A549 (cell line): ENCODE data around the gene GSTM5. TPM values are rescaled to one million over a fixed set of nuclear protein-coding genes. Genes with fewer than 3 reads are reported as not detected.
A peak's percentile ranks its signal among the peaks of the same experiment; 100 is the strongest.

ENCODE experiments used
- ATAC-seq, 2 experiments: fragments of 200-7000 bp in 1 of 2; fragments of >200 bp in 1 of 2; cut with Nextera tagmentation in 1 of 2; cut with Tn5 transposase in 1 of 2; 3 replicates each; pipeline versions ENCODE4 v1.8.0 to v1.9.1; 2018 to 2020; ENCODE audit warnings: mild to moderate bottlenecking in 1 of 2, moderate library complexity in 1 of 2
- CTCF ChIA-PET: fragments of 300-600 bp; sonication (Branson Sonifier 250); formaldehyde crosslinking; extraction: SDS; loops from one replicate; lab custom pipeline; 2021; ENCODE audit warnings: antibody characterized with exemption, inconsistent platforms; lab: Yijun Ruan, JAX
- POLR2A ChIA-PET: fragments of 350-600 bp; formaldehyde crosslinking; extraction: SDS; loops from one replicate; lab custom pipeline; 2021; ENCODE audit warnings: antibody characterized with exemption, inconsistent platforms; lab: Yijun Ruan, JAX
- DNase-seq, 2 experiments: peaks; one replicate each; pipeline versions ENCODE4 v3.0.0 to v3.0.0-alpha.2; 2011 to 2016; ENCODE audit warnings: low read depth in 1 of 2, low spot score in 1 of 2
- FAIRE-seq: peaks from 2 replicates; lab custom pipeline; 2011; peaks lifted over from hg19 to GRCh38; lab: Jason Lieb, UNC
- H3K27ac ChIP-seq, 2 experiments: fragments of >200 bp; sonication (Bioruptor Twin); formaldehyde crosslinking; 3 replicates each; pipeline ENCODE4 v1.5.1; 2016 to 2017
- H3K4me1 ChIP-seq: fragments of >200 bp; sonication (Bioruptor Twin); formaldehyde crosslinking; 3 replicates; pipeline ENCODE4 v1.6.1; 2016
- H3K4me2 ChIP-seq: fragments of >200 bp; sonication (Bioruptor Twin); formaldehyde crosslinking; 3 replicates; pipeline ENCODE4 v1.6.1; 2016
- H3K4me3 ChIP-seq: fragments of >200 bp; sonication (Bioruptor Twin); formaldehyde crosslinking; 3 replicates; pipeline ENCODE4 v1.5.1; 2016
- H3K9me3 ChIP-seq: fragments of >200 bp; sonication (Bioruptor Twin); formaldehyde crosslinking; 3 replicates; pipeline ENCODE4 v1.6.1; 2016
- BCL3 ChIP-seq: fragments of >200 bp; sonication (Bioruptor Twin); formaldehyde crosslinking; IDR thresholded peaks from 3 replicates; pipeline ENCODE4 v1.6.1; 2016
- BHLHE40 ChIP-seq: IDR thresholded peaks from 2 replicates; pipeline ENCODE4 v1.6.1; 2012; ENCODE audit warnings: low read depth, low read length, inconsistent platforms
- CEBPB ChIP-seq, 2 experiments: fragments of >200 bp in 1 of 2; sonication (Bioruptor Twin) in 1 of 2; formaldehyde crosslinking in 1 of 2; IDR thresholded peaks; 2 replicates each; pipeline ENCODE4 v1.6.1; 2012 to 2016
- FOSL2 ChIP-seq, 2 experiments: fragments of 450-650 bp in 1 of 2; fragments of >200 bp in 1 of 2; sonication (Bioruptor Twin) in 1 of 2; formaldehyde crosslinking; IDR thresholded peaks; 2 replicates each; pipeline versions ENCODE4 v1.5.0 to v1.6.1; 2016 to 2020; ENCODE audit warnings: mild to moderate bottlenecking in 1 of 2, moderate library complexity in 1 of 2
- HES2 ChIP-seq: fragments of >200 bp; sonication (Bioruptor Twin); formaldehyde crosslinking; IDR thresholded peaks from 2 replicates; pipeline ENCODE4 v1.6.1; 2016
- HOXB13 ChIP-seq: fragments of 250-450 bp; sonication (Bioruptor Pico); IDR thresholded peaks from 2 replicates; pipeline ENCODE4 v1.5.0; 2020; ENCODE audit warnings: low read depth, mild to moderate bottlenecking, moderate library complexity
- HOXB5 ChIP-seq: fragments of 250-450 bp; sonication (Bioruptor Pico); IDR thresholded peaks from 2 replicates; pipeline ENCODE4 v1.5.0; 2020; ENCODE audit warnings: mild to moderate bottlenecking, moderate library complexity
- JUN ChIP-seq, 2 experiments: fragments of >200 bp; sonication (Bioruptor Twin); formaldehyde crosslinking; IDR thresholded peaks; 2 replicates in 1 of 2; 3 replicates in 1 of 2; pipeline ENCODE4 v1.6.1; 2016 to 2017
- KDM1A ChIP-seq: fragments of 200-600 bp; sonication (generic); IDR thresholded peaks from 2 replicates; pipeline ENCODE4 v1.6.1; 2016; ENCODE audit warnings: low read depth, mild to moderate bottlenecking
- KDM5A ChIP-seq: fragments of 200-600 bp; sonication (generic); IDR thresholded peaks from 2 replicates; pipeline ENCODE4 v1.6.1; 2016; ENCODE audit warnings: antibody characterized with exemption, mild to moderate bottlenecking
- MAFK ChIP-seq: fragments of 450-650 bp; IDR thresholded peaks from 2 replicates; pipeline ENCODE4 v1.6.1; 2014; ENCODE audit not compliant: partially characterized antibody
- MAX ChIP-seq: IDR thresholded peaks from 2 replicates; pipeline ENCODE4 v1.6.1; 2012
- MAZ ChIP-seq: fragments of 150-350 bp; IDR thresholded peaks from 2 replicates; pipeline ENCODE4 v1.6.1; 2014; ENCODE audit warnings: antibody characterized with exemption, low read depth, low read length, borderline replicate concordance
- PBX3 ChIP-seq: IDR thresholded peaks from 2 replicates; pipeline ENCODE4 v1.6.1; 2012
- RAD21 ChIP-seq, 2 experiments: fragments of >200 bp in 1 of 2; sonication (Bioruptor Twin) in 1 of 2; formaldehyde crosslinking in 1 of 2; IDR thresholded peaks in 1 of 2; conservative IDR thresholded peaks in 1 of 2; 2 replicates in 1 of 2; 3 replicates in 1 of 2; pipeline ENCODE4 v1.6.1; 2012 to 2018; ENCODE audit warnings: inconsistent platforms in 1 of 2
- TFCP2L1 ChIP-seq: fragments of 250-450 bp; sonication (Bioruptor Pico); IDR thresholded peaks from 2 replicates; pipeline ENCODE4 v1.5.0; 2021; ENCODE audit warnings: mild to moderate bottlenecking
- USF2 ChIP-seq: fragments of 450-650 bp; IDR thresholded peaks from 2 replicates; pipeline ENCODE4 v1.6.1; 2014; ENCODE audit warnings: antibody characterized with exemption
- ZC3H11A ChIP-seq: fragments of 450-650 bp; IDR thresholded peaks from 2 replicates; pipeline ENCODE4 v1.6.1; 2014; ENCODE audit warnings: antibody characterized with exemption, mild to moderate bottlenecking
- ZFP36 ChIP-seq: fragments of 450-650 bp; IDR thresholded peaks from 2 replicates; pipeline ENCODE4 v1.6.1; 2014; ENCODE audit warnings: borderline replicate concordance; ENCODE audit not compliant: partially characterized antibody
- ZNF302 ChIP-seq: fragments of 250-450 bp; sonication (Bioruptor Pico); IDR thresholded peaks from 2 replicates; pipeline ENCODE4 v1.9.0; 2021; ENCODE audit warnings: inconsistent platforms, mild to moderate bottlenecking, moderate library complexity
- WGBS: methylation state at CpG from one replicate; pipeline ENCODE4 v1.1.6; 2017; ENCODE audit errors: missing lambda C conversion rate; 5-methylcytosine and 5-hydroxymethylcytosine counted together
- polyA plus RNA-seq, 4 experiments: library from polyadenylated mRNA; depleted of rRNA in 3 of 4; stranded (reverse); fragments of >200 nt; fragmentation: RNase III in 1 of 4; extraction: RNeasy Plus Mini Kit Qiagen cat#74134 plus additional on column Dnase treatment in 1 of 4; gene quantifications; 2 replicates in 3 of 4; 3 replicates in 1 of 4; pipeline ENCODE4 v1.2.3, GENCODE V29; 2011 to 2017

The GSTM5 gene
- polyA plus RNA-seq, 2 of the 4 experiments (the other 2 are of a cell fraction): not detected

GRCh38 chr1:109714661-109715372, 2.8 kb downstream of the GSTM5 start:
- POLR2A ChIA-PET: no interaction called here
- H3K27ac ChIP-seq: no peak overlapping the region
- H3K4me1 ChIP-seq: peaks cover 14% of the 10 kb centered on the region; the same call in 2 of the 3 replicates
- no peaks in the 10 kb centered on the region for H3K9me3 ChIP-seq
- no peak overlapping the region for H3K4me3 ChIP-seq
- TF ChIP-seq TFCP2L1 (CRISPR knock-in tag) (no peak), BHLHE40 (no peak), ZNF302 (CRISPR knock-in tag) (no peak), RAD21 (conservative IDR thresholded peaks at IDR 0.05 in 1 of 2, IDR thresholded peaks at IDR 0.05 in 1 of 2) (no peak), ZC3H11A (no peak), HES2 (no peak), USF2 (no peak), KDM1A (no peak), MAX (no peak), PBX3 (no peak), KDM5A (no peak), HOXB13 (CRISPR knock-in tag) (no peak), BCL3 (no peak), FOSL2 (IDR thresholded peaks at IDR 0.05) (no peak), FOSL2 (CRISPR knock-in tag; IDR thresholded peaks at IDR 0.05) (no peak), MAZ (no peak), JUN (IDR thresholded peaks at IDR 0.05) (no peak), CEBPB (IDR thresholded peaks at IDR 0.05) (no peak), HOXB5 (no peak)
- TF ChIP-seq, all 56 proteins: peak for 0
- no peak overlapping the region for H3K4me2 ChIP-seq
- FAIRE-seq (no peak), ATAC-seq (no peak), DNase-seq (no peak)
- CTCF ChIA-PET: interaction anchor here (1.6 to 3.2 kb wide), 2 partner anchors 59 to 270 kb away, joined by 3 to 13 read pairs; partner anchors contain the start of gene AHCYL1
- 82% methylated on average over 12 of the region's 12 CpGs for WGBS

- H3K4me2 ChIP-seq: no peak overlapping the region
- TF ChIP-seq ZFP36 (no peak), MAFK (peak; percentile 38)
- H3K4me1 ChIP-seq: peaks cover 14% of the 10 kb centered on the region; the same call in 2 of the 3 replicates
- WGBS: 93% methylated on average over 2 of the region's 3 CpGs
- no peak for ATAC-seq
- ChIA-PET CTCF (interaction anchor here (1.6 to 3.2 kb wide), 2 partner anchors 57 to 269 kb away, joined by 3 to 13 read pairs; partner anchors contain the start of gene AHCYL1), POLR2A (no interaction called here)
- no peaks in the 10 kb centered on the region for H3K9me3 ChIP-seq
- H3K4me3 ChIP-seq: no peak overlapping the region
- H3K27ac ChIP-seq: 0 out of 6 replicates have a peak overlapping the region, but pooled peaks of 1 of the 2 experiments have one; percentile 23
- DNase-seq: no peak
- FAIRE-seq: no peak
Measured at GRCh38 chr1:109716121-109716520, 4.1 kb downstream of the GSTM5 start.
